C4-2B (cell line): ENCODE measurements around the gene COL2A1.
A peak's percentile ranks its signal among the peaks of the same experiment; 100 is the strongest.

Source experiments
- H3K27ac ChIP-seq: fragments of 450-650 bp; 2 replicates; pipeline ENCODE4 v1.5.1; 2017
- CTCF ChIP-seq: fragments of 450-650 bp; conservative IDR thresholded peaks from 2 replicates; pipeline ENCODE4 v1.5.1; 2017; ENCODE audit warnings: mild to moderate bottlenecking
- ZFX ChIP-seq: fragments of 450-650 bp; IDR thresholded peaks from 2 replicates; pipeline ENCODE4 v1.6.1; 2017

Gene COL2A1

GRCh38 chr12:48029491-48030172, 25.4 kb upstream of the COL2A1 start:
- no peak for TF ChIP-seq CTCF
- TF ChIP-seq ZFX, result no peak
- peak overlapping the region; percentile 7; the same call in 1 of the 2 replicates for H3K27ac ChIP-seq

GRCh38 chr12:48028541-48029431, 24.5 kb upstream of the COL2A1 start:
- TF ChIP-seq CTCF, result no peak
- TF ChIP-seq ZFX, result no peak
- H3K27ac ChIP-seq, result no peak overlapping the region

GRCh38 chr12:48027183-48028002, 23.1 kb upstream of the COL2A1 start:
- TF ChIP-seq CTCF (no peak), ZFX (no peak)
- peak overlapping the region; percentile 94; the same call in 1 of the 2 replicates for H3K27ac ChIP-seq

- no peak for TF ChIP-seq CTCF
- TF ChIP-seq ZFX, result no peak
- peak overlapping the region; percentile 94 for H3K27ac ChIP-seq
These were observed 22.0 kb upstream of the COL2A1 start for GRCh38 chr12:48026060-48026827.

GRCh38 chr12:48025281-48025680, 21.0 kb upstream of the COL2A1 start:
- no peak for TF ChIP-seq CTCF
- no peak for TF ChIP-seq ZFX

GRCh38 chr12:48024735-48025134, 20.5 kb upstream of the COL2A1 start:
- TF ChIP-seq CTCF, result no peak
- TF ChIP-seq ZFX, result no peak
- peak overlapping the region; percentile 94 for H3K27ac ChIP-seq

More at GRCh38 chr12:48025281-48025680, 21.0 kb upstream of the COL2A1 start:
- peak overlapping the region; percentile 94 for H3K27ac ChIP-seq
